Right ventricle myocardium inferior (tissue), 1 donor: ENCODE results near the gene SURF4. TPM values are rescaled to one million over a fixed set of nuclear protein-coding genes. Genes with fewer than 3 reads are reported as not detected.
"Not testable (repeated sequence)": the region's sequence is repeated elsewhere in the genome, so short reads cannot be mapped to it uniquely, and the experiment has no call there.

Source experiments
- ATAC-seq: fragments of 200-7000 bp; cut with Tn5 transposase; one replicate; pipeline ENCODE4 v1.9.1; 2020; ENCODE audit warnings: mild to moderate bottlenecking, moderate library complexity
- DNase-seq: peaks from one replicate; pipeline ENCODE4 v3.0.0; 2021; ENCODE audit errors: missing footprints
- intact Hi-C: fragments of 100-400 bp; cut with DNase I; formaldehyde crosslinking; loops from one replicate; pipeline ENCODE4 v1.11.0; 2022
- total RNA-seq: library from RNA; stranded (reverse); fragmentation: NEBNext Ultra II Directional; extraction: Animal tissue kit (Norgen Biotek cat#: 25700); gene quantifications from one replicate; pipeline ENCODE4 v1.2.1, GENCODE V29; 2021
- donor health status: DM: no; HTN: yes; CAD: no; lungs with severe emphysema.

The SURF4 gene
- total RNA-seq, 1 donor from 2014 or later: 68.4 TPM

DNA sequence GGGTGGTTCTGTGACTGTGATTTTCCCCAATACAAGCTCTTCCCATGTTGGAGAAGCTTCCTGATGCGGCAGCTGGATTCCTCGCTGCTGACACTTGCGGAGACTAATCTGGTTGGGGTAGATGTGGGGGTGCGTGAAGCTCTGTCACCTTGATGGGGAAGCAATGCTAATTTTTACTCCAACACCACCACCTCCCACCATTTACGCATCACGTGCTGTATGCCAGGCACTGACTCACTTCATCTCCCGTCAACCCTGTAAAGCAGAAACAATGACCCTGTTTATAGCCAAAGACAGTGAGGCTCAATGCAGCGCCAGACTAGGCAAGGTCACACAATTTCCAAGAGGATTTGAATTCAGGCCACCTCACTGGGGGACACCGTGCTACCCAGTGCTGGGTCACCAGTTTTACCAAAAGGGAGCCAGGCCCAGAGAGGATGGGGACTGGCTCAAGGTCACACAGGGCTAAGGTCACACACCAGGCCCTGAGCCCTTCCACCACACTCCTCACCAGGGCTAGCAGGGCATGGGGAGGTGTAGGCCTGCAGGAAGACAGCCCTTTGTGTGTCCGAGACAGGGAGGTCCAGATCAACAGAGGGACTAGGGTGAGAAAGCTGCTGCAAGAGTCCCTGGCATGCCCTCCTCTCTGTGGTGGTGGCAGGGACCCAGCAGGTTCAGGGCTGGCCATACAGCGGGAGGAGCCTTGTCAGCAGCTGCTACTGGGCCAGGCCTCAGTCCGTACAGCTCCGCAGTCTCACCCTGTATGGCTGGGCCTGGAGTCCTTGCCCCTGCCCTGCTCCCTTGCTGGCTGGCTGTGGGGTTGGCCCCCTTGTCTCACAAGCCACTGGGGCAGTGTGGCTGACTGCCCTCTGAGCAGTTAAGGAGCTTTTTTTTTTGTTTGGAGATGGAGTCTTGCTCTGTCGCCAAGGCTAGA lies 3.6 kb upstream of the SURF4 start:
- intact Hi-C loops: loop anchor here (5.0 kb wide), 2 partner anchors 38 to 42 kb away; partner anchors contain the start of genes REXO4 and SURF6
- ATAC-seq (no peak), DNase-seq (no peak)

DNA sequence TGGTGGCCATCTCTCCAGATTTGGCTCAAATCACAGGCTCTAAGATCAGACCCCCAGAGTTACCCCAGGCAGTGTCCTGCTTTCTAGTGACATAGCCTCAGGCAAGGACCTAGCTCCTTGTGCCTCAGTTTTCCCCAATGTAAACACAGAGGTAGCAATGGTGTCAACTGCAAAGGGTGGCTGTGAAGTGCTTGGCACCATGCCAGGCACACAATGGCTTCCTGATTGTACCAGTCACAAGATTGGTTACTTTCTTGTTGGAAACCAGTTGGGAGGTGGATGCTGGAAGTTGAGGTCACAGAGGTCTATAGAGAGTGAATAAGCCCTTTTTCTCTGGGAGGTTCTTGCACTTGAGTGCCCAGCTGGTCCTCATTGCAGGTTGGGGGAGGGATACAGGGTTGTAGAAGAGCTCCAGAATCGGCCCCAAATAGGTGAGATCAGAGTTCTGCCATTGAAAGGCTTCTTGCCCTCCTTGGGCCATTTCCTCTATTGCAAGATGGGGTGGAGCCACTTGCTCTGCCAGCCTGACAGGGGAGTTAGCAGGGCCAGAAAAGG lies 2.6 kb upstream of the SURF4 start:
- ATAC-seq: no peak
- intact Hi-C loops: loop anchor here (5.0 kb wide), 2 partner anchors 39 to 41 kb away; partner anchors contain the start of genes REXO4 and SURF6
- no peak for DNase-seq

GRCh38 chr9:133377721-133378216 lies 1.9 kb upstream of the SURF4 start:
- DNase-seq: no peak
- intact Hi-C loops: loop anchor here (5.0 kb wide), 2 partner anchors 40 kb away; partner anchors contain the start of genes REXO4 and SURF6
- no peak for ATAC-seq

- intact Hi-C loops: loop anchor here (5.0 kb wide), 2 partner anchors 40 kb away; partner anchors contain the start of genes REXO4 and SURF6
- not testable (repeated sequence) for DNase-seq, ATAC-seq
Observed at GRCh38 chr9:133377280-133377679, 1.4 kb upstream of the SURF4 start.

GRCh38 chr9:133375116-133375723 lies 640 bp downstream of the SURF4 start:
- ATAC-seq (no peak), DNase-seq (no peak)
- intact Hi-C loops: loop anchor here (5.0 kb wide), 2 partner anchors 38 to 42 kb away; partner anchors contain the start of genes REXO4 and SURF6

- intact Hi-C loops: loop anchor here (5.0 kb wide), 2 partner anchors 37 to 43 kb away; partner anchors contain the start of genes REXO4 and SURF6
- DNase-seq: no peak
Observed at GRCh38 chr9:133374612-133375115, 1.2 kb downstream of the SURF4 start.

DNA sequence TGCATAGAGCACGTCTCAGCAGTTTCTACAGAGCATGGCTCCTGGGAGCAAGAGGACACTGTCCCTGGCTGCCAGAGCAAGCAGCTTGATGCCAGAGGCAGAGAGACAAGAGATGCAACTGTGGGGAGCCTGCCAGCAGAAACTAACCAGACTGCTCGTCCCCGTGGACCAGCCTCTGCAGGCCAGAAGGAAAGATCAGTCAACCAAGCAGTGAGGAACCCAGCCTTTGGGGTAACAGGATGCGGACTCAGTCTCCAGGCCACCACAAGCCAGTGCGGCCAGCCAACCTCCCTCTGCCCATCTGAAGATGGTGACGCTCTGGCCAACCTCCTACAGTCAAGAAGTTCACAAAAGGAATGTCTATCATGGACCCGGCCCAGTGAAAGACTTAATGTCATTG lies 3.7 kb downstream of the SURF4 start:
- no peak for DNase-seq
- intact Hi-C loops: no loop called here

More at GRCh38 chr9:133374612-133375115, 1.2 kb downstream of the SURF4 start:
- no peak for ATAC-seq

GRCh38 chr9:133371261-133371711 lies 4.6 kb downstream of the SURF4 start:
- no peak for DNase-seq

More for the DNA sequence above, 3.7 kb downstream of the SURF4 start:
- ATAC-seq: no peak

GRCh38 chr9:133370685-133371084 lies 5.2 kb downstream of the SURF4 start:
- intact Hi-C loops: no loop called here
- no peak for DNase-seq
- no peak for ATAC-seq

More at GRCh38 chr9:133371261-133371711, 4.6 kb downstream of the SURF4 start:
- ATAC-seq: no peak
- intact Hi-C loops: no loop called here

- intact Hi-C loops: no loop called here
- no peak for DNase-seq
- ATAC-seq: no peak
Observed at GRCh38 chr9:133369933-133370332, 5.9 kb downstream of the SURF4 start.

DNA sequence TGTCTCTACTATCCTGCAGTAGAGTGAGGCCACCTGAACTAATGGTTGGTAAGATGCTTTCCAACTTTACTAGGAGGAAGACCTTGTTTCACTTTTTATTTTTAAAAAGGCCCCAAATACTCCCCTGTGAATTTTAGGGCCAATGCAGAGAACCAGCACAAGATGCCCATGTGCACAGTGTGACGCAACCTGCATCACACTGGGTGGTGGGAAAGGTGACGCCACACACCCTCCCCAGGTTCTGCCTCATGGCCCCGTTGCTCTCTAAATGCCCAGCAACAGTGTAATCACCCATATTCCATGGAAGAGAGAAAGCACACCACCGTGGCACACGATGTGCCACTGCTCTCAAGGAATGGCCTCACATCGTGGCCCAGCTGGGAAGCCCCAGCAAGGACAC lies 6.4 kb downstream of the SURF4 start:
- intact Hi-C loops: no loop called here
- ATAC-seq (no peak), DNase-seq (no peak)

- intact Hi-C loops: no loop called here
- DNase-seq: no peak
Observed at GRCh38 chr9:133368249-133368881, 7.5 kb downstream of the SURF4 start.

DNA sequence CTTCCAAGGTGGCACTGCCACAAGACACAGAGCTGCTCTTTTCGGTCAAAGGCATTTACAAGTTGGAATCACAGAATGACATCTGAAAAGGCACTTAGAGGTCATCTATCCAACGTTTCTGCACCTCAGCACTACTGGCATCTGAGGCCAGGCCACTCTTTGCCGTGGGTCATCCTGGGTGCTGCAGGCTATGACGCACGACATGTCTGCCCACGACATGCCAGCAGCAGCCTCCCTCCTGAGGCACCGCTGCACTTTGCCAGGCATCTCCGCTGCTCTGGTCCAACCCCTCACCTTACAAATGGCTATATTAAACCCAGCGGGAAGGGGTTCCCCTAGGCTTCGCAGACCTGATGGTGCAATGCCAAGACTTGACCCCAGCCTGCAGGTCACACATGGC lies 8.1 kb downstream of the SURF4 start:
- no peak for DNase-seq
- no peak for ATAC-seq
- intact Hi-C loops: no loop called here

More at GRCh38 chr9:133368249-133368881, 7.5 kb downstream of the SURF4 start:
- no peak for ATAC-seq

DNA sequence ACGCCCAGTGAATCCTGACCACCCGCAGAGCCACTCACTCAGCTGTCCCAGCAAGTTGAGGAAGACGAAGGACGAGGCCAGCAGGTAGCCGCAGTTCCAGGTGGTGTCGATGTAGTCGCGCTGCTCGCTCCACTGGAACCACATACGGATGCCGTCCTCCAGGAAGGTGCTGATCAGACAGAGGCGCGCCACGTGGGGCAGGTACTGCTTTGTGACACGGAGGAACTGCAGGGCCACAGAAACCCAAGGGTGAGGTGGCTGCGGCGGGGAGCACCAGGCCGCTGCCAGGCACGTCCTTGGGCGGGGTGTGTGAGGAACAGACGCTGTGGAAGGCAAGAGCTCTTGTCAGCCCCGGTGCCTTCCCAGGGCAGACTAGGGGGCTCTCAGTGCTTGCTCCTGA lies 8.6 kb downstream of the SURF4 start:
- ATAC-seq (no peak), DNase-seq (no peak)
- intact Hi-C loops: no loop called here

- intact Hi-C loops: no loop called here
- DNase-seq: no peak
- no peak for ATAC-seq
Observed at GRCh38 chr9:133366435-133366834, 9.4 kb downstream of the SURF4 start.

DNA sequence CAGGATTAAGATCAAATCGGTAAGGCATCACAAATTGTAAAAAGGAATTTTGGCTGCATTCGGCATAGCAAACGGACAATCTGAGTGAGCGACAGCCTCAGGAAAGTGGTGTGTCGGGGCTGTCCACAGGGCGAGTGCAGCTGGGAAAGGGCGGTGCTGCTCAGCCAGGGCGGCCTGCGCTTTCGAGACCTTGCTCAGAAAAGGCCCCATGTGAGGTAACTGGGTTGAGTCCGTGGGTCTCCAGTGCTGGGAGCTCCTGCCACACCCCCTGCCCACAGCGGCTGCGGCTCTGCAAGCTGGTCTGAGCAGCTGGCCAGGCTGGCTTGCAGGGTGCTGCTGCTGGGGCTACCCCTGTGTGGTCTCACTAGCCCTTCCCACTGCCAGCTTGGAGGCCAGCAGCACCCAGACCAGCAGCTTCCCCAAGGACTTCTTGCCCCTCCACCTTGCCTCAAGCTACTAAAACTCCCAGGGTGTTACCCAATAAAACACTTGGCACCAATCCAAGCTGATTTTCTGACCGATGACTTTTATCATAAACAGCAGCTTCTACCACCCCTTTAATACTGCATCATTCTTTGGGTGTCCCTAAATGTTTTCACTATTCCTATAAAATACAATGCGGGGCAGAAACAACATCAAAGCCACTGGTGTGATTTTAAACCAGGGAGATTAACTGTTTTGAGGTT lies 13.4 kb downstream of the SURF4 start:
- DNase-seq (no peak), ATAC-seq (no peak)
- intact Hi-C loops: no loop called here

DNA sequence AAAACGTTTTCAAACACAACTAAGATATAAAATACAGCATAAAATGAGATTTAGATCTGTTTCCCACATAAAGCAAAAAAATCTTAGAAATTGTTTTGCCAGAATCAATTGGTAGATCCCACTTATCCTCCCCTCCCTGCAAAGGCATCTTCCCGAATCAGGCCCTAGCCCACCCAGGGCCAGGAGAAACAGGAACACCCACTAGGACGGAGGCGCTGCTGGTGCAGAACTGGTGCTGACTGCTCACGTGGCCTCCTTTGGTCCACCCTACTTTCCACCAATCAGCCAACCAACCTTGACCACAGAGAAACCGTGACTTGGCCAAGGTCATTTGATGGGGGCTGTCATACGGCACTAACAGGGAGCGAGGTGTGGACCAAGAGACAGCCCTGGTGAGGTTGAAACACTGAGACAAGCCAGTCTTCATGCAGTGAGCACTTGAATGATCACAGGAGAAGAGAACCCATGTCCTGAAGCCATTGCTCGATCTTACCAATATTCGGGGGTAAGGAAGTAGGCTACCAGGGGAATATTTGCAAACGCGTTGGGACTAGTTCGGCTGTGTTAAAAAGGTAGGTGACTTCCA lies 14.3 kb downstream of the SURF4 start:
- no peak for DNase-seq
- intact Hi-C loops: no loop called here
- no peak for ATAC-seq
